PC-3 (cell line): Measurements from ENCODE around the gene KIF14. TPM values are rescaled to one million over a fixed set of nuclear protein-coding genes. Genes with fewer than 3 reads are reported as not detected.

Experiments
- ATAC-seq: fragments of 200-7000 bp; cut with Tn5 transposase; 2 replicates; pipeline ENCODE4 v1.9.1; 2020; ENCODE audit warnings: mild to moderate bottlenecking, moderate library complexity
- BruUV-seq: library from RNA; stranded (reverse); fragments of 400-500 nt; replicated peaks from 2 replicates; lab custom pipeline; 2021; lab: Mats Ljungman, UMichigan
- CTCF ChIA-PET: fragments of 300-600 bp; sonication (Branson Sonifier 250); formaldehyde crosslinking; loops from one replicate; lab custom pipeline; 2022; ENCODE audit warnings: antibody characterized with exemption; lab: Charles Lee
- POLR2A ChIA-PET: fragments of 300-600 bp; sonication (Branson Sonifier 250); formaldehyde crosslinking; loops from one replicate; lab custom pipeline; 2022; ENCODE audit warnings: antibody characterized with exemption; ENCODE audit not compliant: unreplicated experiment; lab: Charles Lee
- DNase-seq: peaks from one replicate; pipeline ENCODE4 v3.0.0-alpha.2; 2015
- H2AFZ ChIP-seq: fragments of 300-600 bp; sonication (generic); 2 replicates; pipeline ENCODE4 v1.6.0; 2016; ENCODE audit warnings: antibody characterized with exemption, low read length
- H3F3A ChIP-seq: fragments of 300-600 bp; sonication (generic); one replicate; pipeline ENCODE4 v1.6.0; 2017; ENCODE audit warnings: antibody characterized with exemption, low read length, control low read depth, mild to moderate bottlenecking; ENCODE audit not compliant: unreplicated experiment
- H3K27ac ChIP-seq: fragments of 300-600 bp; sonication (generic); 2 replicates; pipeline ENCODE4 v1.5.1; 2016; ENCODE audit warnings: mild to moderate bottlenecking, low read length
- H3K27me3 ChIP-seq: fragments of 300-600 bp; sonication (generic); 2 replicates; pipeline ENCODE4 v1.6.1; 2016; ENCODE audit warnings: low read length, mixed read lengths
- H3K36me3 ChIP-seq: fragments of 300-600 bp; sonication (generic); 2 replicates; pipeline ENCODE4 v1.6.1; 2016; ENCODE audit warnings: low read depth, mixed run types, low read length, mixed read lengths
- H3K4me1 ChIP-seq: fragments of 300-600 bp; sonication (generic); 2 replicates; pipeline ENCODE4 v1.5.1; 2016; ENCODE audit warnings: low read length; ENCODE audit not compliant: insufficient read depth
- H3K4me2 ChIP-seq: fragments of 300-600 bp; sonication (generic); 2 replicates; pipeline ENCODE4 v1.6.0; 2016; ENCODE audit warnings: low read length
- H3K4me3 ChIP-seq: fragments of 300-600 bp; sonication (generic); 2 replicates; pipeline ENCODE4 v1.5.1; 2016; ENCODE audit warnings: mild to moderate bottlenecking, low read length, mixed read lengths
- H3K79me2 ChIP-seq: fragments of 300-600 bp; sonication (generic); 2 replicates; pipeline ENCODE4 v1.6.1; 2017; ENCODE audit warnings: low read length, mixed read lengths
- H3K9ac ChIP-seq: fragments of 300-600 bp; sonication (generic); 2 replicates; pipeline ENCODE4 v1.6.0; 2016; ENCODE audit warnings: mild to moderate bottlenecking, low read length
- H3K9me2 ChIP-seq: fragments of 300-600 bp; sonication (generic); replicated peaks from 2 replicates; pipeline ENCODE4 v1.6.1; 2016; ENCODE audit warnings: mixed run types, low read length, mixed read lengths
- H3K9me3 ChIP-seq: fragments of 300-600 bp; sonication (generic); 2 replicates; pipeline ENCODE4 v1.6.1; 2016; ENCODE audit warnings: low read length, mixed read lengths
- H4K20me1 ChIP-seq: fragments of 300-600 bp; sonication (generic); 2 replicates; pipeline ENCODE4 v1.6.1; 2016; ENCODE audit warnings: low read length, mixed read lengths
- CTCF ChIP-seq: fragments of 300-600 bp; sonication (generic); conservative IDR thresholded peaks from 2 replicates; pipeline ENCODE4 v1.5.1; 2017; ENCODE audit warnings: antibody characterized with exemption, low read depth, mild to moderate bottlenecking, low read length
- EZH2 ChIP-seq: fragments of 300-600 bp; sonication (generic); IDR thresholded peaks from one replicate; pipeline ENCODE4 v1.6.1; 2017; ENCODE audit warnings: antibody characterized with exemption, mild to moderate bottlenecking, low read length; ENCODE audit not compliant: unreplicated experiment
- EZH2phosphoT487 ChIP-seq: fragments of 300-600 bp; sonication (generic); IDR thresholded peaks from 2 replicates; pipeline ENCODE4 v1.6.1; 2018; ENCODE audit warnings: mild to moderate bottlenecking, antibody characterized with exemption, low read length, borderline replicate concordance
- intact Hi-C: fragments of 100-400 bp; cut with micrococcal nuclease; formaldehyde crosslinking; loops from 2 replicates; pipeline ENCODE4 v1.9.0; 2023
- total RNA-seq: library from RNA; depleted of rRNA; stranded (reverse); fragments of >200 nt; gene quantifications from 2 replicates; pipeline ENCODE4 v1.2.3, GENCODE V29; 2014

KIF14 gene
- total RNA-seq, 1 experiment from 2014 or later = 23.6 TPM

GRCh38 chr1:200642481-200642880, 21.9 kb upstream of the KIF14 start:
- no peak overlapping the region for H3K4me3 ChIP-seq
- BruUV-seq = no TSS peak
- no peaks in the 10 kb centered on the region for H3K79me2 ChIP-seq
- H3K27me3 ChIP-seq = no peaks in the 10 kb centered on the region
- H3K9me3 ChIP-seq = no peaks in the 10 kb centered on the region
- H3K4me1 ChIP-seq = peaks cover 20% of the 10 kb centered on the region
- ATAC-seq (no peak), DNase-seq (no peak)
- no peak overlapping the region for H3K9ac ChIP-seq
- no peak overlapping the region for H3K4me2 ChIP-seq
- CTCF ChIA-PET = no interaction called here
- no peaks in the 10 kb centered on the region for H3K9me2 ChIP-seq
- H3F3A ChIP-seq = no peaks in the 10 kb centered on the region
- intact Hi-C loops = loop anchor here (5.0 kb wide), 1 partner anchor 160 kb away; no protein-coding TSS in a partner anchor
- no peak overlapping the region for H2AFZ ChIP-seq
- POLR2A ChIA-PET = no interaction called here
- no peak for TF ChIP-seq EZH2phosphoT487
- TF ChIP-seq EZH2 = no peak
- TF ChIP-seq CTCF = no peak
- H3K27ac ChIP-seq = no peak overlapping the region
- peaks cover 4% of the 10 kb centered on the region; the same call in 1 of the 2 replicates for H3K36me3 ChIP-seq
- no peaks in the 10 kb centered on the region for H4K20me1 ChIP-seq

- no peaks in the 10 kb centered on the region for H3K9me3 ChIP-seq
- peak; percentile 70 for DNase-seq
- TF ChIP-seq CTCF = no peak
- no peak for TF ChIP-seq EZH2phosphoT487
- TF ChIP-seq EZH2 = no peak
- no peaks in the 10 kb centered on the region for H3K9me2 ChIP-seq
- ChIA-PET CTCF (no interaction called here), POLR2A (interaction anchor here (0.7 to 0.8 kb wide), 2 partner anchors 19 to 29 kb away, joined by 4 to 12 read pairs; partner anchors contain the start of gene DDX59)
- no peaks in the 10 kb centered on the region for H3F3A ChIP-seq
- peaks cover 20% of the 10 kb centered on the region for H3K4me1 ChIP-seq
- H4K20me1 ChIP-seq = no peaks in the 10 kb centered on the region
- 0 out of 2 replicates have a peak overlapping the region, but pooled peaks have one; percentile 1 for H3K4me2 ChIP-seq
- no peak overlapping the region for H2AFZ ChIP-seq
- H3K36me3 ChIP-seq = no peaks in the 10 kb centered on the region
- H3K27ac ChIP-seq = peak overlapping the region; percentile 81
- H3K79me2 ChIP-seq = no peaks in the 10 kb centered on the region
- intact Hi-C loops = loop anchor here (2.0 to 5.0 kb wide), 2 partner anchors 28 to 161 kb away; partner anchors contain the start of gene DDX59
- TSS peak; percentile 18 for BruUV-seq
- peak; percentile 20 for ATAC-seq
- no peak overlapping the region for H3K4me3 ChIP-seq
- H3K27me3 ChIP-seq = no peaks in the 10 kb centered on the region
- no peak overlapping the region for H3K9ac ChIP-seq
These were observed 20.4 kb upstream of the KIF14 start for GRCh38 chr1:200640963-200641401.

- Histone ChIP-seq H3K79me2 (no peaks in the 10 kb centered on the region), H3K4me3 (no peak overlapping the region), H3K9me3 (no peaks in the 10 kb centered on the region), H3K9me2 (no peaks in the 10 kb centered on the region), H3K4me2 (peak overlapping the region; percentile 66), H2AFZ (peak overlapping the region; percentile 75), H3K27ac (peak overlapping the region; percentile 81), H3K27me3 (no peaks in the 10 kb centered on the region), H3K4me1 (peaks cover 20% of the 10 kb centered on the region), H3K9ac (peak overlapping the region; percentile 61; the same call in 1 of the 2 replicates), H4K20me1 (no peaks in the 10 kb centered on the region), H3F3A (no peaks in the 10 kb centered on the region), H3K36me3 (no peaks in the 10 kb centered on the region)
- ChIA-PET POLR2A (interaction anchor here (0.7 to 0.8 kb wide), 2 partner anchors 18 to 29 kb away, joined by 4 to 12 read pairs; partner anchors contain the start of gene DDX59), CTCF (no interaction called here)
- TF ChIP-seq CTCF (no peak), EZH2 (no peak), EZH2phosphoT487 (no peak)
- TSS peak; percentile 95 for BruUV-seq
- intact Hi-C loops = loop anchor here (2.0 to 5.0 kb wide), 2 partner anchors 28 to 162 kb away; partner anchors contain the start of gene DDX59
- ATAC-seq (no peak), DNase-seq (no peak)
These were observed 19.9 kb upstream of the KIF14 start for GRCh38 chr1:200640373-200640962.
